Middle frontal gyrus (tissue), 1 donor: ENCODE data around the gene GABARAP.

Experiments used
- DNase-seq: peaks from one replicate; pipeline ENCODE4 v3.0.0-alpha.2; 2015; ENCODE audit warnings: low spot score; ENCODE audit errors: extremely low spot score

Gene GABARAP

DNA sequence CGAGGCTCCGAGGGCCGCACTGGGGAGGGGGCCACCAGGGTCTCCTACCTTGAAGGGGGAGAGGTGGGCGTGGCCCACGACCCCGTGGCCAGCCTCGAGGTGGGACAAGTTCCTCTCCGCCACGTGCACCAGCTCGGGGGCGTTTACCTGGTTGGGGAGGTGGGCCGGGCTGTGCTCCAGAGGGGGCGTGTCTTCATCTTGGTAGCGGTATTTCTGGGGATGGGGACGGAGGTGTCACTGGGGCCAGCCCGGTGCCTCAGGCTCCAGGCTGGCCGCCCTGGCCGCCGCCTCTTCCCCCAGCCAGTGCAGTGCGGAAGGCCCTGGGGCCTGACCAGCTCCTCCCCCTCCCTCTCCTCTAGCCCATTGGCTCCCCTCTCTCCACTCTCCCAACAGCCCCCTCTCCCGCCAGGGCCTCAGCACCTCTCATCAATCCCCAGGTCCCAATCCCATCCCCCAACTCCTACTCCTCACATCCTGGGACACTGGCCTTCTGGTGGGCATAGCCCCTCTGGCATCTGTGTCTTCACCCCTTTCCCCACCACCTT, 34.1 kb downstream of the GABARAP start:
- DNase-seq, result no peak

DNA sequence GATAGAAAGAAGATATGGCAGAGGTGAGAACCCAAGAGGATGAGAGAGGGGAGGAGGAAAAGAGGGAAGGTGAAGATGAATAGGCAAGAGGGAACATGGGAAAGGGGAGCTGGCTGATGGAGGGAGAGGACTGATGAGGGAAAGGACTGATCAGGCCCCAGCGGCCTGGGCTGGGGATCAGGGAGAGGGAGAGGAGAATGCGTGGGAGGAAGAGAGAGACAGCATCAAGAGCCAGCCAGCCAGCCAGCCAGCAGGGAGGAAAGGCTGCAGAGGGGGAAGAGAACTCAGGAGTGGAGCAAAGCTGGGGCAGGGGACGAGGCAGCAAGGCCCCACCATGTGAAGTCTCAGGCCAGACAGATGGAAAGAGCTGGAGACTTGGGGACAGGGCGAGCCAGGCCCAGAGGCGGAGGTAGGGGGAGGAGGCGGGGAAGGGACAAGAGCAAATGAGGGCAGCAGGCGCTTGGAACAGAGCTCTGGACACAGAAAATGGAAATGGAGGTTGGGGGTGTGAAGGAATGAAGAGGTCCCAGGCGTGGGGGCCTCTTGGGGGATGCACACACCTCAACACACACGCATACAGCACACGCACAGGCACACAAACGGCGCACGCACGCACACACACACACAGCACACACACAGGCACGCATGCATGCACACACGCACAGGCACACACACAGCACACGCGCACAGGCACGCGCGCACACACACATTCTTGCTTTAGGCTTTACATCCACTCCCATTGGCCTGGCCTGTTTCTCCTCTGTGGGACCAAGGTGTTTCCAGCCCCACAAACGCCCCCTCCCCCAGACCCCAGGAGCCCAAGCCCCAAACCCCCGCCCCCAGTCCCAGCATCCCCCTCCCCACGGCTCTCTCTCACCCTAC, 34.9 kb downstream of the GABARAP start:
- DNase-seq, result no peak

DNA sequence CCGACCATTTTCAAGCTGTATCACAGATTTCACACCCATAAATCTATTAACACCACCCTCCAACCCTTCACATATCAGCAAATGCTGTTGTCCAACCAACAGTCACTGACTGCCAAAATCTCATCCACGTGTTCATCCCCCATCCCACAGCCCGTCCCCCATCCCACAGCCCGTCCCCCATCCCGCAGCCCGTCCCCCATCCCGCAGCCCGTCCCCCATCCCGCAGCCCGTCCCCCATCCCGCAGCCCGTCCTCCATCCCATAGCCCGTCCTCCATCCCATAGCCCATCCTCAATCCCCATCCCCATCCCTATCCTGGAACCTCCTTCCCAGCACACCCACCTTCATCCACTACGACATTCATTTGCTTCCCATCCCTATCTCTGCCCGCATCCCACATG, 36.7 kb downstream of the GABARAP start:
- no peak for DNase-seq

DNA sequence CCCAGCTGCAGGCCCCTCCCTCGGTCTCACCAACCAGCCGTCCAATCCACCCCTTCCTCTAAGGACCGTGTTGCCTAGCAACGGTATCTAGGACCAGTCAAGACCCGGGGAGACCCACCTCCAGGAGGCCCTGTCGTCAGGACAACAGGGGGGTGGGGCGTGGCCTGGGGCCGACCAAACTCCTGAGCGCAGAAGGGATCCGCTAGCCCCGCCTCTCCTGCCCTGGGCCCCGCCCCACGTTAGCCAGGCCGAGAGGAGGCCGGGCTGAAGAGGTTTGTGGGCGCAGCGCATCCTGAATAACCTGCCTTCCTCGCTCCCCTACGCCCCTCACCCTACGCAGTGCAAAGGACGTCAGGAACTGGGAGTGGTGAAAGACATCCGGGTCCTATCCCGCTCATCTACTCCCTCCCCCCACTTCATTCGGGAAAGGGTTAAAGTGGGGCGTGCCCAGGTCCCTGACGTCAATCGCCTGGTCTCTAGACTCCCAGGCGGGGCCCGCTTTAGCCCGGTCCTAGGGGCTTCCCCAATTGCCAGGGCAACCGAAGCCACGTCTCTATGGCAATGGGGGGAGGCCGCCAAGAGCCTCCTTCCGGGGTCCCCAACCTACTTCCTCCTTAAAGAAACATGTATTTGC, 37.3 kb downstream of the GABARAP start:
- DNase-seq, result peak; percentile 75

DNA sequence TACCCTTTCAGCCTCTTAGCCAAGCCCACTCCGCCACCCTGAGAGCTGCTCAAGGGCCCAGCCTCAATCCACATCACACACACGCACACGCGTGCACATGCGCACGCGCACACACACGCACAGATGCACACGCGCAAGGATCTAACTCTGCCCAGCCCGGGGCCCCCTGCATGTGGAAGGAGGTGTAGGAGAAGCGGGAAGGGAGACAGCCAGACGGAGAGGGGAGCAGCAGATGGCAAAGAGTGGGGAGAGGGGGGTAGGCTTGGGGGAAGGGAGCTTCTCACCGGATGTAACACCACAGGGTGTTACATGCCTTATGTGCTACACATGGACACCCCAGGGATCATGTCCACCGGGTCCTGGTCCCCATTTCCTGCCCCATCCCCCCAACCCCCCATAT, 37.9 kb downstream of the GABARAP start:
- no peak for DNase-seq

DNA sequence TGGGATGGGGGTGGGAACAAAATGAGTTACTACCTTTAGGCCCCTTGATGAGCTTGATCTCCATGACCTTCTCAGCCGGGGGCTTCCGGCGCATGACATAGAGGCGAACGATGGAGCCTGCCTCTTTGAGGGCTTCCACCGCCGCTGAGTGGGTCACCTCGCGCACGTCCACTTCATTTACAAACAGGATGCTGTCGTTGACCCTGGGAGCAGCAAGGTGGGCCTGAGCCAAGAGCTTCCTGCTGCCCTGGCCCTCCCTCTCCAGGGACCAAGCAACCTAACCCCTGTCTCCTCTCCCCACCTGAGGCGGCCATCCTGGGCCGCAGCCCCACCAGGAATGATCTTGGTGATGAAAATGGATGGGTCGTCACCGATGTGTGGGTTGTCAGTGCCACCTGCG, 38.9 kb downstream of the GABARAP start:
- no peak for DNase-seq

DNA sequence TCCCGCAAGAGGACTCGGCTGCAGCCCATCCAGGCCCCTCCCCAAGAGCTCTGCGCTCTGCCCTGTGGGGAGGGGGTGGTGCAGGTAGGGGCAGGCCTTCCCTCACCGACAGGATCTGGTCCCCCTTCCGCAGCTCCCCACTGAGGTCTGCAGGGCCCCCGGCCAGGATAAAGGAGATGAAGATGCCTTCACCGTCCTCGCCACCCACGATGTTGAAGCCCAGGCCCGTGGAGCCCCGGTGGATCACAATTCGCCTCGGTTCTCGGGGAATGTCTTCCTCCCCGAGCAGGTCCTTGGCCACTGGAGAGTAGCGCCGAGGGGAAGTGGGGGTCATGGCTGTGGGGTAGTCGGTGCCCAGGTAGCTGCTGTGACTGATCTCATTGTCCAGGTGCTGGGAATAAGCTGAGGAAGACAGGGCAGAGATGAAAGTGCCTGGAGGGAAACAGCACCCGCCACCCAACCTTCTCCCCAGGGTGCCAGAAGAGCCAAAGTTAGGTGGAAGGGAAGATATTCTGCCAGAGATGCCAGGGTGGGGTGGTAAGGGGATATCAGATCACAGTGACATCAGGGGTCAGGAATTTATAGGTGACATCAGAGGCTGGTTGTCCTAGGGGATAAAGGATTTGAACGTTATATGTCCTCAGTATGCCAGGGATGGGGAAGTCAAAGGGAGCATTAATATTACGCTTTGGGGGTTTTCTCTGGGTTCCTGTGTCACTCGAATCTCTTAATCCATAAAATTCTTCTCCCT, 45.4 kb downstream of the GABARAP start:
- DNase-seq, result no peak

DNA sequence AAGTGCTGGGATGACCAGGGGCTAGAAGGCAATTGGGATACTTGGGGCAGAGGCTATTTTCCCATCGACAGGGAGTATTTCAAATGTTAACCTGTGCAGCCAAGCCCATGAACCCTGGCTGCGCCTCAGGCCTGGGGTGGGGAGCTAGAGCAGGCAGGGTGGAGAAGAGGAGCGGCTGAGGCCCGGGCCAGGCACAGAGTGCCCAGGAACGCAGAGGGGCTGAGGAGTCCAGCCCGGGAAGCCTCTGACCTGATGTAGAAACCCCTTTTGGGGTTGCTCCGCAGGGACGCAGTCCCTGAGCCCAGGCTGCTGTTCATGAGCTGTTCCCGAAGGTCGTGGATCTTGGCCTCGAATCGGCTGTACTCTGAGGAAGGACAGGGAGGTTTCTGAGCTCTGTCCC, 46.3 kb downstream of the GABARAP start:
- DNase-seq, result no peak

DNA sequence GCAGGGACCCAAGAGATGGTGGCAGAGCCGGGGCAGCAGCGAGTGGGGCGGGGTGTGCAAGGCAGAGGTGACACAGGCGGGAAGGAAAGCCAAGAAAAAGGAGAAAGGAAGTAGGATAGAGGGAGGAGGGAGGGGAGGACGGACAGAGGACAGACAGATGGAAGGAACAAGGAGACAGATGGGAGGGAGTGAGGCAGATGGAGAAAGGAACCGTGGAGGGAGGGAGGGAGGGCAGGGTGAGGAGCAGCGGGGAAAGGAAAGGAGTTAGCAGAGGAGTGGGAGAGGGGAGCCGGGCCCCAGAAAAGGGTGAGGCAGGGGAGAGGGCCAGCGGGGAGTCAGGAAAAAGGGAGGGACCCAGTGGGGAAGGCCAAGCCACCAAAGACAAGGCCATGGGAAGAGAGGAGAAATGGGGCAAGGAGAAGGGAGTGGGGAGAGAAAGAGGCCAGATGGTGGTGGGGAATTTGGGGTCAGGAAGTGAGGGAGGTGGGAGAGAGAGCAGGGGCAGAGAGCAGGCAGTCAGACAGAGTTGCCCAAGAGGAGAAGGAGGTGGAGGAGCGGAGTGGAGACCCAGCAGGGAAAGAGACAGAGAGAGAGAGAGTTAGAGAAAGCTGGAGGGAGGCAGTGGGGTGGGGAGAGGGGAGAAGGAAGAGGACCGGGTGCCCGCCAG, 49.8 kb downstream of the GABARAP start:
- no peak for DNase-seq

DNA sequence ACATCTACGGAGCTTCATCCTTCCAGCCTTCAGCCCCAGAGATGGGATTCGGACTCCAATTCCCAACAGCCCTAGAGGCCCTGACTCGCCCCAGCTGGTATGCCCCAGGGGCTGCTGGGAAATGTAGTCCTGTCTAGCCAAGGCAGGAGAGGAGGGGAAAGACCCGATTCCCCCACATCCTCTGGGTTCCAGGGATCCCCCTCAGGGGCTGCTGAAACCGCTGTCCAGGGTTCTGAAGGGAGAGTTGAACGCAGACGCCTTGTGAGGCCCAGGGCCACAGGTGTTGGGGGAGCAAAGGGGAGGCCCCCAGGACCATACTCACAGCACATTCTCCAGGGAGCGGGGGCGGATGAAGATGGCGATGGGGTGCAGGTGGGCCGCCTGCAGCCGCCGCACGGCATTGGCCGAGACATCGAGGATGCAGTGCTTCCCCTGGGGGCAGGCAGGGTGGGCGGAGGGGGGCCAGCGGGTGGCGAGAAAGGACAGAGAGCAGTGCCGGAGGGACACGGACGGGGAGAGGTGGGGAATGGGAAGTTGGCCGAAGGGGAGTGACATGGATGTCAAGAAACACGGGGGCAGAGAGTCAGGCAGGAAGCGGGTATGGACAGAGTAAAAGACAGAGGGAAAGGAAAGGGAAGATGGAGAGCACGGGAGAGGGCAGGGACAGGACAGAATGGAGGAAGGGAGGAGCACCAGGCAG, 50.5 kb downstream of the GABARAP start:
- no peak for DNase-seq

DNA sequence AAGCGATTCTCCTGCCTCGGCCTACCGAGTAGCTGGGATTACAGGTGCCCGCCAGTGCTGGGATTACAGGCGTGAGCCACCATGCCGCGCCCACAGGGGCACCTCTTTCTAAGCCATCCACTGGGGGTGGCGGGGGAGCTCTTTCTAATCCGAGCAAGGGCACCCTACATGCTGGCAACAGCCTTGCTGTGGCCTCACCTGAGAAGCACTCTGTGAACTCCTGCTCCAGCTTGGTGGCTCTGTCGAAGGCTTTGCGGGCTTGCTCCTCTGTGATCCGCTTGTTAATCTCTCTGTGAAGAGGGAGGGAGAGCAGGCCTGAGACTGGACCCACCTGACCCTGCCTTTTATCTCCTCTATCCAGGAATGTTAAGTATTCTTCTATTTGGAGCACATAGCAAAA, 51.2 kb downstream of the GABARAP start:
- no peak for DNase-seq

DNA sequence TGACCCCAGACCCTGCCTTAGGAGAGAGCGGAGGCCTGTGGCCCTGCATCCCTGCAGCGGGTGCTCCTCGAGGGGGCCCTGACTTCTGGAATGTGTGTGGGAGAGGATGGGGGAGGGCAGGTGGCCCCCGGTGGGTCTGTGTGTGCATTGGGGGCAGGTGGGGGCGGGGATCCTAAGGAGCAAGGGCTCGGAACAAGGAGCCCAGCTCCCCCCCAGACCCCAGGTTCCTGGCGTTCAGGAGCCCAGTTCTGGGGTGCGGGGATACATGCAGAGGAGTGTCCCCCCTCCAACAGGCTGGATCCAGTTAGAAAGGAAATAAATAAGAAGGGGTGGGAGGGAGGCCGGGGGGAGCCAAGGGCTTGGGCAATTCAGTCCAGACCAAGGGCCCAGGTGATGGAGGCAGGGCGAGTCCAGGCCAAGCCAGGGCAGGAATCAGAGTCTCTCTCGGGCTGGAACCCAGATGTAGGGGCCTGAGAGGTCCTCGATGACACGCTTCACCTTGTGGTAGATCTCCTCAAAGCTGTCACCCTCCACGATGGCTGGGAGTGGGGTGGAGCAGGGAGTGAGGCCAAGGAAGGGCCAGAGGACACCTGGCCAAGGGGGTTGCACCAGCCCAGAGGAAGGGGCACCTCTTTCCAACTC, 51.9 kb downstream of the GABARAP start:
- DNase-seq, result no peak
